GM19351 (cell line): Measurements from ENCODE around the gene KIAA1671.

Source experiments
- ATAC-seq: cut with Tn5 transposase; IDR thresholded peaks from one replicate; pipeline ENCODE4 v1.9.1; 2021; ENCODE audit warnings: mild to moderate bottlenecking, moderate library complexity; ENCODE audit not compliant: unreplicated experiment

The KIAA1671 gene

DNA sequence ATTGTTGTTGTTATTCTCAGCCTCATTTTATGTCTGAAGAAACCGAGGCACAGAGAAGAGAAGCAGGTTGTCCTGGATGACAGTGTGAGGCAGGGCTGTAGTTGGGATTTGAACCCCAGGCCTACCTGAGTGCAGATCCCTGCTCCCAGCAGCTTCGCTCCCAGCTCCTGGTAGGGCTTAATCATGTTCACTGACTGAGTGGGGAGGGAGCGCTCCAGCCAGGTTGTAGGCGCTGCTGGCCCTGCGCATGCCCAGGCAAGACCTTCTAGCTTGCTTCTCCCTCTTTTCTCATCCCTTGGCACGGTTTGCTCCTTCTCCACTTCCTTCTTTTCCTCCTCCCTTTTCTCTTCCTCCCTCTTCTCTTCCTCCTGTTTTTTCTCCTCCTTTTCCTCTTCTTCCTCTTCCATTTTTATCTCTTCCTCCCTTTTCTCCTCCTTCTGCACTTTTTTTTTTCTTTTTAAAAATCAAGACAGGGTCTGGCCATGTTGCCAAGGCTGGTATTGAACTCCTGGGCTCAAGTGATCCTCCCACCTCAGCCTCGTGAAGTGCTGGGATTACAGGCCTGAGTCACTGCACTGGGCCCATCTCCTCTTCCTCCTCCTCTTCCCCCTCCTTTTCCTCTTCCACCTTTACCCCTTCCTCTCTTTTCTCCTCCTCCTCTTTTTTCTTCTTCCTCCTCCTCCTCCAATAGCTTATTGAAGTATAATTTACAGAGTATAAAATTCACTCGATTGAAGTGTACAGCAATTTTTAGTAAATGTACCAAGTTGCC, 109.3 kb downstream of the KIAA1671 start:
- no peak for ATAC-seq

DNA sequence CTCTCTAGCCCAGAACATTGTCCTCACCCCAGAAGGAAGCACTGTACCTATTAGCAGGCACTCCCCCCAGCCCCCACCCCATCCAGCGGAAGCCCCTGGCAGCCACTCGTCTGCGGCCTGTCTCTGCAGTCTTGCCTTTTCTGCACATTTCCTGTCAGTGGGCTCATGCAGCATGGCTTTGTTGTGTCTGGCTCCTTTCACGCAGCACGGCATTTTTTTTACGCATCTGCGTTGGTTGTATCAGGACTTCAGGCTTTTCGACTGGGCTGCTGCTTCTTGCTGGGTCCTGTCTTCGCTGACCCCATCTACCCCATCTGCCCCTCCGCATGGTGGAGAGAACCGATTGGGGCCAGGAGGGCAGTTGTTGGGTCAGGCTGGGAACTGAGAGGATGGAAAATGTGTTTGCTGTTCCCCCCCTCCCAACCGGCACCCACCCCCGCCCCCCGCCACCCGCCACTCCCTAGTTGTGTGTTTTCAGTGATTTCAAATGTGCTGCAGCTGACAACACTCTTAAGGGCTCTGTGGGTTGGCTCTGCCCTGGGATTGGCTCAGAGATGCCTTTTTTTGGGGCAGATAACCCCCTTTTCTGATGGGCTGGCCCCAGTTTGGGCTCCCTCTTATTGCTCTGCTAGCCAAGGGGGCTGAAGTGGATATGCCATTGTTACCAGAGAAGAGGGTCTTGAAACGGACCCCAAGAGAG, 110.0 kb downstream of the KIAA1671 start:
- ATAC-seq = no peak

DNA sequence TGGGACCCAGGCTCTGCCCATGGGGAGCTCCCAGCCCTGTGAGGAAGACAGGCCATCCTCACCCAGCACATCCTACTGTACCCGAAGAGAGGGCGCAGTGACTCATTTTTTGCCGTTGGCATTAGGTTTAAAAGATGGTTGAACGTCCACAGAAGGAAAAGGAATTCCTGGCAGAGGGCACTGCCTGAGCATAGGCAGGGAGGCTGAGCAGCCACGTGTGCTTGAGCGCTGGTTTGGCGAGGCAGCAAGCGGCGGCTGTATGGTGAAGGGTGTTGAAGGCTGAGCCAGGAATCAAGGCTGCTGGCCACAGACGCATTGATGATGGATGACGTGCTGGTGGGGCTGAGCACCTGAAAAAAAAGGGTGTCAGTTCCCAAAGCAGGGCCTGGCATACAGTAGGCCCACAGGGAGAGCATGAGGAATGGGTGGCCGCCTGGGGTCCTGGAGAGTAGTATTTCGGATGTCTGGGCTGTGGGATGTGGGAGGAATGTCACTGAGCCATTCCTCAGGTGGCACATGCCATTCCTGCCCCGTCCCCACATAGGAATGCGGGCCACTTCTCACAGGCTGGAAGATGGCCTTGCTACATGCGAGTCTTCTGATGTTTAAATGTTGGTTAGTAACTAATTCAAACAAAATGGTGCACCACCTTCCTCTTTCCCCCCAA, 112.5 kb downstream of the KIAA1671 start:
- ATAC-seq = no peak

DNA sequence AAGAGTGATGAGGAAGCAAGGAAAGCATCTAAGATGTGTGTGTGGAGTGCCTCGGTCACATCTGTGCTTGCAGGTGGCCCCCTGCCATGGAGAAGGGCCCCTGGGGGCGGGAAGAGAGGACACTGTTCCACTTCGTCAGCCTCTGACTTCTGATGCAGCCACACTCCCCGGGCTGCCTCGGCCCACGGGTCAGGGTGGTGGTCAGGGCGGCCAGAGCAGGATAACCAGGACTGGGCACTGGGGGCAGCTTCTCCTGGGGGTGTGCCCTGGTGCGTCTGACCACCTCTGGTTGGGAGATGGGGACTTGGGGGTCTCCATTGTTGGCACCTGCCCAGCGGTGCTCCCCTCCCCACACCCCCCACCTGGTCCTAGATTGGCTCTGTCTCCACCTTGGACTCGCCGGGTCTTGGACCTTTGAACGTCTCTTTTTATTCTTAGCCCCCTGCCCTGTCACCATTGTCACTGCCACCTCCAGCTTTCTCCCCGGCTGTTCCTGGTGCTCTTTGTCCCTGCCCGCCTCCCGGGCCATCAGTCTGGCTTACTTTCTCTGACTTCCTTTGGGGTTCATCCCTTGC, 114.4 kb downstream of the KIAA1671 start:
- ATAC-seq = no peak

DNA sequence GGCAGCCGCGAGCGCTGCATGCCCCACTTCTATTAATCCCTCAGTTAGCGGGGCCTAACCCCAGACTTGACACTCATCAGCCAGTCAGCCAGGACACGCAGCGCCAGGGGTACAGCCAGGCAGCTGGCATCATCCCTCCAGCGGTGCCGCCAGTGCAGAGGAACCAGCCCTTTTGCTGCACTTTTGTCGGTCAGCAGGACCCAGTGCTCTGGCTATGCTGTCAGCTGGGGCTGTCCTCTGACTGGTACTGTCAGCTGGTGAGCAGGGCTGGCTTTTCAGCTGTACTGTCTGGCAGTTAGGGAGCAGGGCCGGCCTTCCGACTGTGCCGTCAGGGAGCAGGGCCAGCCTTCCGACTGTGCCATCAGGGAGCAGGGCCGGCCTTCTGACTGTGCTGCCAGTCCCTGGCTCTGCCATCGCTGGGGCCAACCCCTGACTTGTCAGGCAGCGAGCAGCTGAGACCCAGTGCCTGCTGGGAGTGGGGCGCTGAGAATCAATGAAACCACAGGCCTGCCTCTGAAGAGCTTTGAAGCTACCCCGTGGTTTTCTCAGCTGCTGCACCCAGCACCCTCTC, 115.4 kb downstream of the KIAA1671 start:
- ATAC-seq = no peak

DNA sequence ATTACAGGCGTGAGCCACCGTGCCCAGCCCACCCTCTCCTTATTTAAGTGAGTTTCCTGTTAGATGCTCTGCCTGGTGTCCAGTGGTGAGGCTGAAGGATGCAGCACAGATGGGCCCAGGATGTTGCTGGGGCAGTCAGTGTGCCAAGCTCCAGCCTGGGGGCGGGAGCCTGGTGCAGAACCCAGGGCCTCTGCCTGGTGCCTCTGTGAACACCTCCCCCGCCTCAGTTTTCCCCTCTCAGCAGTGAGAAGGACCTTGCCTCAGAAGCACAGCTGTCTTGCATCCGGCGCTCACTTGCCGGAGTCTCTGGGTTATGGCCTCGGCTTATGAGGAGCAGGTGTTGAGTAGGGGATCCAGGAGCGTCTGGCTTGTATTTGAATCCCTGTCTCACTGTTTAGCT, 116.2 kb downstream of the KIAA1671 start:
- ATAC-seq = no peak

DNA sequence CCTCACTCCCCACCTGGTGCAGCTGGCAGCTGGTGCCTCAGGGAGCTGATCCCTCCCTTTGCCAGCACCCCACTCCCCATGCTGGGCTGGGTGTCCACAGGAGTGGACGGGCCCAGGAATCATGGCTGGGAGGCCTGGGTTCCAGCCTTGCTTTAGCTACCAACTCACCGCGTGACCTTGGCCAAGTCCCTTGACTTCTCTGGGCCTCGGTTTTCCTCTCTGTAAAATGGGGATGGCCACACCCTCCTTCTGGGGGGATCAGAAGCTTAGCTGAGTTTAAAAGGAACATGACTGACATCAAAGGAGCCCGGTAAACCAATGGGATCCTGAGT, 116.9 kb downstream of the KIAA1671 start:
- ATAC-seq = no peak

DNA sequence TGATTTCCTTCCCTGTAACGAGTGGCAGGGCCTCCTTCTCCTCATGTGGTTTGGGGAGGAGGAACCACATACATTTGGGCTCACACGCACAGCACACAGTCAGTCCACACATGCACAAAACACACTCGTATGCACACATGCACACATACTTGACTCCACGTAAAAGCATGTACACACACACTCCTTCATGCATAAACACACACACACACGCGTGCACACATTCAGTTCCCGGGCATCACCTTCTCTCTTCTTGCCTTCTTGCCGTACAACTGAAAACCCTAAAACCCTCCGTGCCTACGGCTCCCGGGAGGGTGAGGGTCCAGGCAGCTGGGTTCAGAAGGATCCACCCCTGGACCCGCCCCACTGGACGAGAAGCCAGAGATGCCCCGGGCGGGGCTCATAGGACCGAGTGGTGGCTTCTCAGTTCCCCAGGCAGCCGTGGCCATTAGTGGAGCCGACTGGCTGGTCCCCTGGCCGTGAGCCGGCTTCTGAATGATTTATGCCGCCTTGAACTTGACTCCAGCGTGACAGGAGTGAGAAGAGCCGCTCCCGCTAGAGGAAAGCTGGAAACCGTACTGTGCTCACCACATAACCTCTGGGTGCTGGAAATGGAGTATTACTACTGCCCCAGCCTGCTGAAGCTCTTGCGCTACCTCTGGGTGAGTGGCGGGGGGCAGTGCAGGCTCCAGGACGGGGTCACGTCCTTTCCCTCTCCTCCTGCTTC, 117.4 kb downstream of the KIAA1671 start:
- no peak for ATAC-seq

DNA sequence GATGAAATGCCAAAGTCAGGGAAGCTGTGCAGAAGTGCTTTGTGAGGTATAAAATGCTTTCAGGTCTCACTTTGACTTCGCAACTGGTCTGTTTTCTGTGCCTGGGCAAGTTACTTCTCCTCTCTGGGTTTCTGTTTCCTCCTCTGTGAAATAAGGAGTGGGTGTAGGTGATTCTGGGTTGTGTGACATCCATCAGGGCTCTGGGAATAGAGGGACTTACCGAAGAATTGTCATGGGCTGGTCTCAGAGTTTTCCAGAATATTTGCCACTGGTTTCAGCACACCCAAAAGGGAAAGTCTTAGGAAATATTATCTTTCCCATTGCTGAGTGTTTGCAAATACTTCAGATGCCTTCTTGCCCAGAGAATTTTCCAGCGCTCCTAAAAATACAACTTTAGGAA, 118.4 kb downstream of the KIAA1671 start:
- no peak for ATAC-seq

DNA sequence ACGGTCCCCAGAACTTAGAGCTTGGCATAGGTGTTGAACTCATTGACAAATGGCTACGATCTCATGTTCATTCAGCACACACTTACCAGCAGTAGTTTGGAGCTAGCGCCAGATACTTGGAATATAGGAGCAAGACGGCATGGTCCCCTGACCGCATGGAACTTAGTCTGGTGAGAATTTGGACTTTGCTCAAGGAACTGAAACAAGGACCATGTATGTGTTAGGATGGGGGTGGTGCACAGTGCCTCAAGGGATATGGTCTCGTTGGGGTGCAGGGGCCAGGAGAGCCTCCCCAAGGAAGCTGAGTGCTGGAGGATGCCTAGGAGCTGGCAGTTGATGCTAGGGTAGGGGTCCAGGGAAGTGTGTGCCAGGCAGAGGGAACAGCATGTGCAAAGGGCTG, 119.2 kb downstream of the KIAA1671 start:
- ATAC-seq = no peak

DNA sequence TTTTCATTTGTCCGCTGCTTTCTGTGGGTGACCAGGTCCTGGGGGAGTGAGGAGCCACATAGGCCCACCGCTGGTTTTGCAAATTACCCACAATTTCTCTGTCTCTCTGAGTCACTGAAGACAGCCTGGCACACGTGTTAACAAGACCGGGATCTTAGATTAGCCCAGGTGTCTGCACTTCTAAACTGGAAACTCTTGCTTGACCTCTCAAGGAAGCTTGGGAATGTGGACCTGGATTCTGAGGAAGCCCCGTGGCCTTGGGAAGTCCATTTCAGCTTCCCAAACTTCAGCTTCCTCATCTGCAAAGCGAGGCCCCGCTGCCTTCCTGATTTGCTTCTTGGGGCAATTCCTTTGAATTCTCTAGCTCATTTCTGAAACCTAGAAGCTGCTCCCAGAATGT, 119.9 kb downstream of the KIAA1671 start:
- ATAC-seq = no peak

DNA sequence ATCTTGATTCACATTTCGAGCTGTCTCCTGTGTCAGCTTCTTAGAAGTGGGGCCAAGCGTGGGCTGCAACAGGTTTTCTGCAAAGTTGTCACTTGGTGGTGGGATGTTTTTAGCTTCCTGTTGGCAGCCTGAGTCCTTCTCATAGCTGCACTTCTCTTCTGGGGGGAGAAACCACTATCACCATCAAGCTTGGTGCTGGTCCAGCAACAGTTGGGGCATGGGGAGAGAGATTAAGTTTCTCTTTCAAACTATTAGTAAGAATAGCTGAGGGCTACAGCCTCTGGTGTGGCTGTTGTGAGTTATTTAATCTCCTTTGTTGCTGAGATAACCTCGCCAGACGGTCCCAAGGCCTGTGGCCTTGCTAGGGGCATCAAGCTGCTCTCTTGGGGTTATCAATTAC, 123.8 kb downstream of the KIAA1671 start:
- ATAC-seq = no peak

DNA sequence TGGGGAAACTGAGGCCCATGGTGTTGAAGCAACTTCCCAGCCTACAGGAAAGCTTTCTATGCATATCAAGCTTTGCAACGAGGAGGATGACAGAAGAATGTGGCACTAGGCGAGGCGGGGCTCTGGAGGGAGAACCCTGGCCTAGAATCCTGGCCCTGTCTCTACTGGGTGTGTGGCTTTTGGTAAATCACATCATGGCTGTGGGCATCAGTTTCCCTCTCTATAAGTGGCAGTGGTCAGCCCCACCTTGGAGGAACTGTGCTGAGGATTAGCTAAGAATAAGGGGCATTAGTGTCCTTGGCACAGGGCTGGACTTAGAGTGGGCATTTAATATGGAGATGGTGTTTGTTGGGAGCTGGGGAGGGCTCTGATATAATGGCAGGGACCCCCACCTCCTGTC, 124.5 kb downstream of the KIAA1671 start:
- no peak for ATAC-seq

DNA sequence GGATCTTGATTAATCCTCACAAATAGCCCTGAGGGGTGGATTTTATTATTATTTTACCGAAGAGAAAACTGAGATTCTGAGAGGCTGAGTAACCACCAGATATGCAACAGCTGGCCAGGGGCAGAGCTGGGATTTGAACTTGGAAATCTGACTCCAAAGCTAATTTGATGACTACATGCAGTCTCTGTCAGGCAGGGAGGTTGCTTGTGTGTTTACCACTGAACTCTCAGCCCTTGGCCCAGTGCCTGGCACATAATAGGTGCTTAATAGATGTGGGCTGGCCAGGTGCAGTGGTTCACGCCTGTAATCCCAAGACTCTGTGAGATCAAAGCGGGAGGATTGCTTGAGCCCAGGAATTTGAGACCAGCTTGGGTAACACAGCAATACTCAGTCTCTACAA, 125.4 kb downstream of the KIAA1671 start:
- no peak for ATAC-seq

DNA sequence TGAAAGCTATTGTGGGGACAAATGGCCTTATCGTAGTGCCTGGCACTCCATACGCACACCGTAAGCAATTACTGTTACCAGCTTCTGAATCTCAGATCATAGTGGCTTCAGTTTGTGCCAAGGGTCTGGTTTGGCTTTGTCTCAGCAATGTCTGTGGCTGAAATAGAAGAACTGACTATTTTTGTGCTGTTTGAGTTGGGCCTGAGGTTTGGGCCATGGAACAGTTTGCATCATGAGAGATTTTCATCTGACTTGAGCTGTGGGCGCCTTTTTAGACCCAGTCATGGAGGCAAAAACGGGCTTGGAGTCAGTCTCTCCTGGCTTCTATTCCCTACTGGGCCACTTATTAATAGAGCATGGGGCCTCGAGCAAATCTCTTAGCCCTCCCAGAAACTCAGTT, 126.1 kb downstream of the KIAA1671 start:
- ATAC-seq = no peak

DNA sequence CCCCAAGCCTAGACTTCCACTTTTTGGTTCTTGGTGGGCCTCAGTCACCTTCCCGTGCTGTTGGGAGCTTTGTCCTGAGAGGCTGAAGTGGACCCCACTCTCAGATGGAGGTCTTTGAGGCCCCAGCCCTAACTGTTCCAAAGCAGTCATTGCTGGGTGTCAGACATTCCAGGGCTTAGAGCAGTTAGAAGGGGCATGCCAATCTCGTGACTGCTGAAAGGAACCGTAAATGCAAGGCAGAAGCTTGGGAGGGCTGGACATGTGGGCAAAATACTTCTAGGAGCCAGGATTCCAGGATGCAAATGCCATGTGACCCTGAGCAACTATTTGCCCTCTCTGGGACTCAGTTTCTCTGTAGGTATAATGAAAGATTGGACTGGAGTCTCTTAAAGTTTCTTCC, 128.3 kb downstream of the KIAA1671 start:
- no peak for ATAC-seq

DNA sequence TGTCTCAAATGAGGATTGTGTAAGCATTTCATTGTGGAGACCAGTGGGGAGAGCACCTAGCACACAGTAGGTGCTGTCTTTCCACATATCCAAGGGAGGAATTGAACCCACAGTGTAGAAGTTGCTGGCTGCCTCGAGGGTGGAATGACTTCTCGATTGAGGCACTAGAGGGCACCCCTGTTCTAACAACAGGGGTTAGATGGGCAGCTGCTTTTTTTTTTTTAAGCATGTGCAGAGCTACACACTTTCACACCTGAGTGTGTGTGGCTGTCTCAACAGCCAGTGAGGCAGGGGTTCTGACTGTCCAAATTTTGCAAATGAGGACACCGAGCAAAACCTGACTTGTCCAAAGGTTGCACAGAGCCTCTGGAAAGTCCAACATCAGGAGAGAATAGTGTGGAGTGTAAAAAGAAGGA, 128.9 kb downstream of the KIAA1671 start:
- no peak for ATAC-seq

DNA sequence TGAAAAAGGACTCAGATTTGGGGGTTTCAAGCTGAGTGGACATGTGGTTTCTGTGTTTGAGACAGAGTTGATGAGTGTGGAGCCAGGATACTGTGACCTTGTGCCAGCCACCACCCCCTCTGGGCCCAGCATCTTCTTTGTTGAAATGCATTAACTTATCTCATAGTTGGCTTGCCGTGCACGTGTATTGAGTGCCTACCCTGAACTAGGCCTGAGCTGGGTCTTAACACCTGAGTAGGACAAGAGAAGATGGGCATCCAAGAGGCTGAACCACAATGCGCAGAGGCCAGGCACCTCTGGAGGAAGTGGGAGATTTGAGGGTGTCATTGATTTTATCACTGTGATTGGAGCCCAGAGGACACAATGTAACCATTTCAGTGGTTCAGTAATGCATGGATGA, 129.6 kb downstream of the KIAA1671 start:
- no peak for ATAC-seq

DNA sequence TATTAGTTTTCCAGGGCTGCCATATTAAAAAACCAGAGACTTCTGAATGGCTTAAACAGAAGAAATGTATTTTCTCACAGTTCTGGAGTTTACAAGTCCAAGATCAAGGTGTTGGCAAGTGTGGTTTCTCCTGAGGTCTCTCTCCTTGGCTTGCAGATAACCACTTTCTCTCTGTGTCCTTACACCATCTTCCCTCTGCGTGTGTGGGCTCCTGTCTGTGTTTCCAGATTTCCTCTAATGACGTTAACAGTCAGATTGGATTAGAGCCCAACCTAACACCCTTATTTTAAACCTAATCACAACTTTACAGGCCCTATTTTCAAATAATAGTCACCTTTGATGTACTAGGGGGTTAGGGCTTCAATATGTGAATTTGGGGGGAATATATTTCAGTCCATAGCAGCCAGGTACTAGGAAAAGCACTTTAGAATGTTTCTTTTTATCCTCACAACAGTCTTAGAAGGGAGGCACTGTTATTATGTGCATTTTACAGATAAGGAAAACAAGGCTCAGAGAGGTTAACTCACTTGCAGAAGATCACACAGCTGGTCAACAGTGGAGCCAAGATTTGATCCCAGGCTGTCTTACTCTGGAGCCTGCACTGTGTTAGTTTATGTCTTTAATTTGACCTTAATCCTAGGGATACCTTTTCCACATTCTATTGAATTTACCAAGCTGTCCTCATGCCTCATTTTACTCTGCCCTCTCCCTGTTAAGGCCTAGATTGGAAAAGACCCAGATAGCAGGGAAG, 130.7 kb downstream of the KIAA1671 start:
- no peak for ATAC-seq

DNA sequence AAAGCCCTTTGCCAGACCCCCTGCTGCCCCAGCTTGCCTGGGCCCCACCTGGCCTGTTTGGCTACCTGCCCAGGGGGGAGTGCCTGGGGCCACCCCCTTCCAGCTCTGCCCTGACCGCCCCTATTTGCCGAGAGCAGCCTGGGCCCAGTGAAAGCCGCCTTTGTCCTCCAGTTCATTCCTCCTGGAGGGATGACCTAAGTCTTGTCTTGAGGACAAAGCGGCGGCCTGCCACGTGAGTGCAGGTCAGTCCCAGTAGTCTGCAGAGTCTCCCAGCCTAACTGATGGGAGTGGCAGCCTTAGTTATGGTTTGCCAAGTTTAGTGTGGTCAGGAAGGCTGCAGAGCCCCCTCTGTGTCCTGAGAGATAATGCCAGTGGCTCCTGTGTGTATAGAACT, 131.3 kb downstream of the KIAA1671 start:
- ATAC-seq = no peak
